ENCODE results near the gene PSMD1. TPM values are rescaled to one million over a fixed set of nuclear protein-coding genes. Genes with fewer than 3 reads are reported as not detected.
"Not testable (repeated sequence)": the region's sequence is repeated elsewhere in the genome, so short reads cannot be mapped to it uniquely, and the experiment has no call there.

The PSMD1 gene
- total RNA-seq, 1 donor from 2014 or later, result 119 TPM

DNA sequence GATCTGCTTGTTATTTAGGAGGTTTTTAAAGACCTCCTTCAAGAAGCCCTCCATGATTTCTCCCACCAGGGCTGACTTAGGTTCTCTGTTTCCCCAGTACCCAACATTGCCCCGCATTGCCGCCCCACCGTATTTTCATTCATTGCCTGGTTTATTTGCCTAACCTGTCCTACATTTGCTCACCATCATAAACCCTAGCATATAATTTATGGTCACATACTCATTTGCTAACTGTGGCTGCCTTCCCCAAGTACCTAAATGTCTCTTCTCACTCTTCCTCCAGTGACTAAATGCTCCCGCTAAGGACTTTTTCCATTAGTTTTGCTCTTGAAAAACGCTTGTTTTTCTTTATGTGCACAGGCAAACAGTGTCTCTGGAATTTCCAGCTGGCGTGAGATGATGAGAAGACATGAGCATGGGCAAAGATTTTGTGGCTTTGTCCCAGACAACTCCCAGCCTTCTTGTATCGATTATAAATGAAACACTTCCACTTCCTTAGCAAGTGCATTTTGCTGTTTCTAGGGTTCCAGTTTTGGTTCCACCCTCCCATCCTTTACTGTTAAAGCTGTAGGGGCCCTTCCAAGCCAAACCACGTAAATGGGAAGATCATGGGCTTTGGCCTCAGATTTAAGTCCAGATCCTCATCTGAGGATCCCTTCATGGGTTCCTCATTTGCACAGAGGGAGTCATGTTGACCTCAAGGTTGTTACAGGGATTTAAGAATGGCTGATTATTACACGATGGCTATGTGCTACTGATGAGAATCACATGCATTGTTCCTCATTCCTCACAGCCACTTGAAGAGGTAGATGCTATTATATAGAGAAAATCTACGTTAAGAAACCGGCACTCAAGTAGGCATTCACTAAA lies 120.7 kb downstream of the PSMD1 start:
- Mint-ChIP-seq H3K27me3 (ENCODE audit: unreplicated experiment) (peaks cover 5% of the 10 kb centered on the region), H3K4me1 (ENCODE audit: unreplicated experiment) (peaks cover 20% of the 10 kb centered on the region), H3K9me3 (ENCODE audit: unreplicated experiment) (no peaks in the 10 kb centered on the region), H3K36me3 (ENCODE audit: low read depth, unreplicated experiment) (peaks cover 18% of the 10 kb centered on the region), H3K27ac (ENCODE audit: unreplicated experiment) (peak overlapping the region; percentile 61), H3K4me3 (ENCODE audit: unreplicated experiment) (no peak overlapping the region)
- TF ChIP-seq, protein P1, sequence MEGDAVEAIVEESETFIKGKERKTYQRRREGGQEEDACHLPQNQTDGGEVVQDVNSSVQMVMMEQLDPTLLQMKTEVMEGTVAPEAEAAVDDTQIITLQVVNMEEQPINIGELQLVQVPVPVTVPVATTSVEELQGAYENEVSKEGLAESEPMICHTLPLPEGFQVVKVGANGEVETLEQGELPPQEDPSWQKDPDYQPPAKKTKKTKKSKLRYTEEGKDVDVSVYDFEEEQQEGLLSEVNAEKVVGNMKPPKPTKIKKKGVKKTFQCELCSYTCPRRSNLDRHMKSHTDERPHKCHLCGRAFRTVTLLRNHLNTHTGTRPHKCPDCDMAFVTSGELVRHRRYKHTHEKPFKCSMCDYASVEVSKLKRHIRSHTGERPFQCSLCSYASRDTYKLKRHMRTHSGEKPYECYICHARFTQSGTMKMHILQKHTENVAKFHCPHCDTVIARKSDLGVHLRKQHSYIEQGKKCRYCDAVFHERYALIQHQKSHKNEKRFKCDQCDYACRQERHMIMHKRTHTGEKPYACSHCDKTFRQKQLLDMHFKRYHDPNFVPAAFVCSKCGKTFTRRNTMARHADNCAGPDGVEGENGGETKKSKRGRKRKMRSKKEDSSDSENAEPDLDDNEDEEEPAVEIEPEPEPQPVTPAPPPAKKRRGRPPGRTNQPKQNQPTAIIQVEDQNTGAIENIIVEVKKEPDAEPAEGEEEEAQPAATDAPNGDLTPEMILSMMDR (IDR thresholded peaks at IDR 0.05; ENCODE audit: unreplicated experiment), result no peak
- no peak for DNase-seq (ENCODE audit: low spot score)

DNA sequence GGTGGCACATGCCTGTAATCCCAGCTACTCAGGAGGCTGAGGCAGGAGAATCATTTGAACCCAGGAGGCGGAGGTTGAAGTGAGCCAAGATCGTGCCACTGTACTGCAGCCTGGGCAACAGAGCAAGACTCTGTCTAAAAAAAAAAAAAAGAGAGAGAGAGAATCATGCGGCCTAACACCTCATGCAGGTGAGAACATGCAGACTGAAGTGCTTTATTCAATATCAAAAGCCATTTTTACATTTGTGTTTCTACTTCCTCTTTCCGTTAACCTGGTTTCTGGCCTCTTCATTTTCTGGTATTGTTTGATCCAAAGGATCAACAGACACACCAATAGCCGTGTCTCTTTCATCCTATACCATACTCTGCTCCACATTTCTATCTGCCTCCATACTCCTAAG lies 122.1 kb downstream of the PSMD1 start:
- H3K27me3 Mint-ChIP-seq (ENCODE audit: unreplicated experiment); DNase-seq (ENCODE audit: low spot score); H3K9me3 Mint-ChIP-seq (ENCODE audit: unreplicated experiment); H3K4me3 Mint-ChIP-seq (ENCODE audit: unreplicated experiment); H3K27ac Mint-ChIP-seq (ENCODE audit: unreplicated experiment): not testable (repeated sequence)
- Mint-ChIP-seq H3K36me3 (ENCODE audit: low read depth, unreplicated experiment) (peaks cover 18% of the 10 kb centered on the region), H3K4me1 (ENCODE audit: unreplicated experiment) (peaks cover 20% of the 10 kb centered on the region)

GRCh38 chr2:231181860-231182512 lies 125.3 kb downstream of the PSMD1 start:
- Mint-ChIP-seq H3K4me3 (ENCODE audit: unreplicated experiment) (no peak overlapping the region), H3K9me3 (ENCODE audit: unreplicated experiment) (no peaks in the 10 kb centered on the region), H3K36me3 (ENCODE audit: low read depth, unreplicated experiment) (peaks cover 7% of the 10 kb centered on the region), H3K27ac (ENCODE audit: unreplicated experiment) (no peak overlapping the region), H3K27me3 (ENCODE audit: unreplicated experiment) (peaks cover 4% of the 10 kb centered on the region), H3K4me1 (ENCODE audit: unreplicated experiment) (peaks cover 20% of the 10 kb centered on the region)
- TF ChIP-seq, protein P1 (IDR thresholded peaks at IDR 0.05; ENCODE audit: unreplicated experiment), result no peak
- DNase-seq (ENCODE audit: low spot score), result no peak

GRCh38 chr2:231182513-231182899 lies 125.8 kb downstream of the PSMD1 start:
- H3K4me3 Mint-ChIP-seq (ENCODE audit: unreplicated experiment), result no peak overlapping the region
- peaks cover 2% of the 10 kb centered on the region for H3K36me3 Mint-ChIP-seq (ENCODE audit: low read depth, unreplicated experiment)
- TF ChIP-seq, protein P1 (IDR thresholded peaks at IDR 0.05; ENCODE audit: unreplicated experiment), result no peak
- DNase-seq (ENCODE audit: low spot score), result no peak
- peaks cover 4% of the 10 kb centered on the region for H3K27me3 Mint-ChIP-seq (ENCODE audit: unreplicated experiment)
- no peak overlapping the region for H3K27ac Mint-ChIP-seq (ENCODE audit: unreplicated experiment)
- no peaks in the 10 kb centered on the region for H3K9me3 Mint-ChIP-seq (ENCODE audit: unreplicated experiment)
- peaks cover 18% of the 10 kb centered on the region for H3K4me1 Mint-ChIP-seq (ENCODE audit: unreplicated experiment)

DNA sequence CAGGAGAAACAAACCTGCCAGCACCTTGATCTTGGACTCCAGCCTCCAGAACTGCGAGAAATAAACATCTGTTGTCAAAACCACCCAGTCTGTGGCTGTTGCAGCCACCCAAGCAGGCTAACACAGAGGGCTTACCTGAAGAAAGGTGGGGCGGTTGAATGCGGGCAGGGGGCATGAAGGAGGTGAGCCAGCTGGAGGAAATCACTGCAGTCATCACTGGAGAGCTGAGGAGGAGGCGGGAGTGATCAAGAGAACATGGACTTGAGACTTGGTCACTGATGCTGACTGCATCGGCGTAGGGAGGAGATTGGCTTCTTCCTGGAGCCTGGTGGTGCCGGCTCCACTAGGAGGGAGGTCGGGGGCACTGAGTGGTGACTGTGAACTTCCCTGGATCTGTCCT lies 127.2 kb downstream of the PSMD1 start:
- H3K27me3 Mint-ChIP-seq (ENCODE audit: unreplicated experiment), result peaks cover 5% of the 10 kb centered on the region
- DNase-seq (ENCODE audit: low spot score), result no peak
- TF ChIP-seq, protein P1 (IDR thresholded peaks at IDR 0.05; ENCODE audit: unreplicated experiment), result no peak
- no peak overlapping the region for H3K27ac Mint-ChIP-seq (ENCODE audit: unreplicated experiment)
- peaks cover 18% of the 10 kb centered on the region for H3K4me1 Mint-ChIP-seq (ENCODE audit: unreplicated experiment)
- no peaks in the 10 kb centered on the region for H3K36me3 Mint-ChIP-seq (ENCODE audit: low read depth, unreplicated experiment)
- no peak overlapping the region for H3K4me3 Mint-ChIP-seq (ENCODE audit: unreplicated experiment)
- no peaks in the 10 kb centered on the region for H3K9me3 Mint-ChIP-seq (ENCODE audit: unreplicated experiment)
